ENCODE results near the gene GTF2H2C_2.
"Not testable (repeated sequence)": the region's sequence is repeated elsewhere in the genome, so short reads cannot be mapped to it uniquely, and the experiment has no call there.

Gene GTF2H2C_2

GRCh38 chr5:70415117-70415516, at the start of gene GTF2H2C_2:
Gene GTF2H2C_2, plus strand, starts transcription at chr5:70415368.
- DNase-seq: not testable (repeated sequence)

GRCh38 chr5:70400984-70401686, 14.0 kb upstream of the GTF2H2C_2 start:
- DNase-seq: not testable (repeated sequence)

- not testable (repeated sequence) for DNase-seq
These were observed 6.2 kb downstream of the GTF2H2C_2 start for GRCh38 chr5:70421322-70421721.

DNA sequence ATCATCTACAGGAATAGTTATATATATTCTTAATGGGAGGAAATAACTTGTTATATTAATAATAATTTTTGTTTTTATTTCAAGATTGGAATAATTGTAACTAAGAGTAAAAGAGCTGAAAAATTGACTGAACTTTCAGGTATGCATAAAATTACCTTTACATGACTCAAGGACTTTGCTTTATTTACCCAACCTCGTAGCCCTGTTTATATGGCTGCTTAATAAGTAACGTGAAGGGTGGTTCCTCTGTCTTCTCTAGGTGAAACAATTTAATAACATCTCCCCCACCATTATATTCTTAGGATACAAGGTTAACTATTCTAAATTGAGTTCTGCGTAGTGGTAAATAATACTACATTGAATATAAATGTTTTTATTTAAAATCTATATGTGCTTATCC, 8.0 kb downstream of the GTF2H2C_2 start:
- DNase-seq: not testable (repeated sequence)

- not testable (repeated sequence) for DNase-seq
These were observed 23.4 kb downstream of the GTF2H2C_2 start for GRCh38 chr5:70438518-70438917.

GRCh38 chr5:70449565-70449964, 34.4 kb downstream of the GTF2H2C_2 start:
- not testable (repeated sequence) for DNase-seq

DNA sequence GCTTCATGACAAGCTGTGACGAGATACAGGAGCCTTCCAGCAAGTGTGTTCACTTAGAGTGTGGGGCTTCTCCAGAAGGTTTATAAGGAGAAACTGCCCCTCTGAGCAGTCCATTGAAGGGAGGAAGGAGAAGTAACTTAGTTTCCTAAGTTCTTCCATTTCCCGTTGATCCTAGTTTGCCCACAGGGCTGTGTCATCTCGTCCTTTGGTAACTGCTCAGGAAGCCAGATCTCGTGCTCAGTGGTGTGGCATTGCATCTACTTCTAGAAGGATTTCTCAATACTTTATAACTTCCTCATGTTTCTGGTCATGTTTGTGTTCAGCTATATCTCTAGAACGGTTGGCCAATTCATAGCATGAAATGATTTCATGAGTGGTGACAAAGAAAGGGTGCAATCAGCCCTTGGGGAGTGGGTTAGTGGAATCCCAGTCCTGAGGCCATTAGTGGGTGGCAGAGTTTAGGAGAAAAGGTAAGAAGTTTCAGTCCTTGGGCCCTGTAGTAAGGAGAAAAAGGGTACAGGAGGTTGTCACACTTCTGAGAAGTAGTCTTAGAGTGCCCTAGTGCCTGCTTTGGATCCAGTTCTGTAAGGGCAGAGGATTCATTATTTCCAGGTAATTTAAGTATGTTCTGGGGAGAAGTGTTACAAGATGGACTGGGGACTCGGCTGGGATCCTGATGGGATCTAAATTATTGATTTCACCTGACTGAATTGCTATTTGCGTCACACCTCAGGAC, 36.2 kb downstream of the GTF2H2C_2 start:
- not testable (repeated sequence) for DNase-seq

GRCh38 chr5:70457093-70457492, 41.9 kb downstream of the GTF2H2C_2 start:
- DNase-seq: not testable (repeated sequence)

DNA sequence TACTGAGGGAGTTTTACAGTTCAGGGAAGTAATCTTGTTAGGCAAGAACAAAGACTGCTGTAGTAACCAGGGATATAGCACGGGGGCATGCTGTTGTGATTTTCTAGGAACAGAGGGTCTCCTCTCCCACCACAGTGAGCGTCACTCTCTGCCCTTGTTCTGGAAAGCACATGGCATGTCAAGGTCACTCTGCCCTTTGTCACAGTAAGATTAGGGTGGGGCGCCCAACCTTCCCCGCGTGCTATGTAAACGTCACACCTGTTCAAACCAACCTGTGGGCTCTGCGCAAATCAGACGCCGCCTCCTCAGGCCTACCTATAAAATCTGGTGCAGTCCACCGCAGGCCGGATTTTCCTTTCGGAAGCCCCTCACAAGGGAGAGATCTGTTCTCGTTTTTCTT, 44.0 kb downstream of the GTF2H2C_2 start:
- DNase-seq: not testable (repeated sequence)

DNA sequence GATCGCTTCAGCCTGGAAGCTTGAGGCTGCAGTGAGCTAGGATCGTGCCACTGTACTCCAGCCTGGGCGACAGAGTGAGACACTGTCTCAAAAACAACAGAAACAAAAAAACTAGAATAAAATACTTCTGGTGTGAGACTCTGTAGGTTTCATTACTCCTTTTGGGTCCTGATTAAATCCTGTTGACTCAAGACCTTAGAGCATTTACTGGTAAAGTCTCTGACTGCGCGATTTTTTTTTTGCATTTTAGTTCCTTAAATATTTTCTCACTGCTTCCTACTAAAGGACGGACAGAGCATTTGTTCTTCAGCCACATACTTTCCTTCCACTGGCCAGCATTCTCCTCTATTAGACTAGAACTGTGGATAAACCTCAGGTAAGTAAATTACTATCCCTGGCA, 46.8 kb downstream of the GTF2H2C_2 start:
- DNase-seq: not testable (repeated sequence)

GRCh38 chr5:70464019-70464637, 49.0 kb downstream of the GTF2H2C_2 start:
- DNase-seq: not testable (repeated sequence)

DNA sequence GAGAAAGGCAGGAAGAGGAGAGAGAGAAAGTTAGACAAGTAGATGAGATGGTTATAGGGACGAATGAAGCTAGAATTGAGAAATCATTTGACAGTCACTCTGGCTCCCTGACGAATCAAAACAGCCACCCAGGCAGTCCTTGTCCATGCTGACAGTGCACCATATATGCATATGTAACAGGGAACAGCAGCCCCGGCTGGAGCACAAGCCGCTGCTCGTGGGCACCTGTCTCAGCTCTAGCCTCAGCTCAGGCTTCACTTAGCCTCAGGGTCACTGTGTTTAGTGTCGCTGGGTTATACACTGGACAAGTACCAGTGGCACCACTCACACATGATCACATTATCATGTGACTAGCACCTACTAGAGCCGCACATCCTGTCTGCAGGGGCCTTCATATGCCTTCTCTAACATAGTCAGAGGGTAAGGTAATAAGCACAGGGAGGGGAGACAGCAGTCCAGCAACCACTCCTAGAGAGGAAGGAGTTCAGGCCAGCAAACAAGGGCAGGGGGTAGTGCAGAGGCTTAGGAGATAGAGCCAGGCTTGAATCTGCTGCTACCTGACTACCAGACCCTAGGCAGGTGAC, 54.9 kb downstream of the GTF2H2C_2 start:
- DNase-seq: not testable (repeated sequence)
